ENCODE measurements around the gene USP9Y. TPM values are rescaled to one million over a fixed set of nuclear protein-coding genes. Genes with fewer than 3 reads are reported as not detected.

Gene USP9Y
- polyA plus RNA-seq, 1 donor (not counting 4 experiments of a cell fraction or from before 2014, with no cell fraction given) = not detected

DNA sequence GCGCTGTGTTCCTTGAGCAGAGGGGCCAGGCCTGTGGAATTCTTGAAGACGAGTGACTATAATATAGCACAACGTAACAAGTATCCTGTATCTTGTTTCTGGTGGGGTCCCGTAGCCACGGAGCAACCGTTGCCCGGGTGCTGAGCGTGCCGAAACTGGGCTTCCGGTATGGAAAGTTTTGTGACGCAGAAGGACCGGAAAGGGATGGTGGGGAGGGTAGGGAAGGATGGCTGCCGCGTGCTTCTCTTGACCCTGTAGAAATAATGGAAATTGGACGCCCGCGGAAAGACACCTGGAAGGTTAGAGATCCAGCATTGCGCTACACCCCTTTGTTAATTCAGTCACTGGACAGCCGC lies 204.5 kb downstream of the USP9Y start:
- Histone ChIP-seq H3K9me3 (ENCODE audit: control insufficient read depth, low read depth, low read length) (no peaks in the 10 kb centered on the region), H4K20me1 (ENCODE audit: control insufficient read depth, extremely low read depth, insufficient read depth, low read length) (no peaks in the 10 kb centered on the region), H3K27ac (ENCODE audit: control insufficient read depth, insufficient read depth, low read length) (no peak overlapping the region), H3K9me1 (ENCODE audit: control insufficient read depth, extremely low read depth, insufficient read depth, low read length) (no peaks in the 10 kb centered on the region), H3K4me1 (ENCODE audit: control insufficient read depth, extremely low read depth, insufficient read depth, low read length) (no peaks in the 10 kb centered on the region), H3K4me2 (ENCODE audit: control insufficient read depth, extremely low read depth, insufficient read depth, low read depth, low read length) (no peak overlapping the region), H3K79me2 (ENCODE audit: control insufficient read depth, insufficient read depth, low read length) (no peaks in the 10 kb centered on the region), H2AFZ (ENCODE audit: control insufficient read depth, low read length) (no peak overlapping the region), H3K27me3 (ENCODE audit: control insufficient read depth, extremely low read depth, insufficient read depth, low read length) (no peaks in the 10 kb centered on the region), H3K4me3 (ENCODE audit: control insufficient read depth in 2 of 3, extremely low read depth in 1 of 3, insufficient read depth in 2 of 3, low read depth in 1 of 3, low read length in 3 of 3) (no peak overlapping the region), H3K9ac (ENCODE audit: control insufficient read depth, extremely low read depth, insufficient read depth, low read length) (no peak overlapping the region), H3K36me3 (ENCODE audit: control insufficient read depth in 2 of 2, extremely low read depth in 1 of 2, insufficient read depth in 2 of 2, low read length in 2 of 2) (no peaks in the 10 kb centered on the region)
- TF ChIP-seq, protein P1, sequence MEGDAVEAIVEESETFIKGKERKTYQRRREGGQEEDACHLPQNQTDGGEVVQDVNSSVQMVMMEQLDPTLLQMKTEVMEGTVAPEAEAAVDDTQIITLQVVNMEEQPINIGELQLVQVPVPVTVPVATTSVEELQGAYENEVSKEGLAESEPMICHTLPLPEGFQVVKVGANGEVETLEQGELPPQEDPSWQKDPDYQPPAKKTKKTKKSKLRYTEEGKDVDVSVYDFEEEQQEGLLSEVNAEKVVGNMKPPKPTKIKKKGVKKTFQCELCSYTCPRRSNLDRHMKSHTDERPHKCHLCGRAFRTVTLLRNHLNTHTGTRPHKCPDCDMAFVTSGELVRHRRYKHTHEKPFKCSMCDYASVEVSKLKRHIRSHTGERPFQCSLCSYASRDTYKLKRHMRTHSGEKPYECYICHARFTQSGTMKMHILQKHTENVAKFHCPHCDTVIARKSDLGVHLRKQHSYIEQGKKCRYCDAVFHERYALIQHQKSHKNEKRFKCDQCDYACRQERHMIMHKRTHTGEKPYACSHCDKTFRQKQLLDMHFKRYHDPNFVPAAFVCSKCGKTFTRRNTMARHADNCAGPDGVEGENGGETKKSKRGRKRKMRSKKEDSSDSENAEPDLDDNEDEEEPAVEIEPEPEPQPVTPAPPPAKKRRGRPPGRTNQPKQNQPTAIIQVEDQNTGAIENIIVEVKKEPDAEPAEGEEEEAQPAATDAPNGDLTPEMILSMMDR (optimal IDR thresholded peaks at IDR 0.05 in 1 of 3, IDR thresholded peaks at IDR 0.05 in 1 of 3, conservative IDR thresholded peaks at IDR 0.05 in 1 of 3; ENCODE audit: extremely low read depth in 1 of 3, insufficient read depth in 2 of 3, low read length in 3 of 3) = no peak
- TF ChIP-seq EZH2 (IDR thresholded peaks at IDR 0.05; ENCODE audit: low read length) = no peak
- no peak for DNase-seq (ENCODE audit: low read depth, low spot score)
- dilution Hi-C loops (cut with MboI; ENCODE audit: extremely low pct_ligation_motif_present, low sequenced_read_pairs) = no loop called here
- no peak for FAIRE-seq

DNA sequence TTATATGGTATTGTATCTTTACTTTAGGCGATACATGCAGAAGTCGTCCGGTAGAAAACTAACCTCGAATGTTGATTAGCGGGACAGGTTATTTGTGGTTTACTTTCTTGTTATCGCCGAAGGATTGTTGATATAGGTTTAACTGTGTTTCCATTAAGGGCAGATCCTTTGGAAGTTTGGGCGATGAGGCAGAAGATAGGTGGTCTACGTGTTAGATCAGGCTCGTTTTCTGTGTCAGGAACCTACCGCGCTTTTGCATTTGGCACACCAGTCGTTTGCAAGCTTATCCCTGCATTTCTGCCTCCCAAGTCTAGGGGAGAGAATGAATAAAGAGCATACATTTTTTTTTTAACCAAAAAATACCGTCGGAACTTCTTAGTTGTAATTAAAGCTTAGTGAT lies 204.9 kb downstream of the USP9Y start:
- no peak overlapping the region for H3K9ac ChIP-seq (ENCODE audit: control insufficient read depth, extremely low read depth, insufficient read depth, low read length)
- no peaks in the 10 kb centered on the region for H3K36me3 ChIP-seq (ENCODE audit: control insufficient read depth in 2 of 2, extremely low read depth in 1 of 2, insufficient read depth in 2 of 2, low read length in 2 of 2)
- H2AFZ ChIP-seq (ENCODE audit: control insufficient read depth, low read length) = no peak overlapping the region
- no peak for DNase-seq (ENCODE audit: low read depth, low spot score)
- no peaks in the 10 kb centered on the region for H3K9me1 ChIP-seq (ENCODE audit: control insufficient read depth, extremely low read depth, insufficient read depth, low read length)
- H3K4me1 ChIP-seq (ENCODE audit: control insufficient read depth, extremely low read depth, insufficient read depth, low read length) = no peaks in the 10 kb centered on the region
- no peak overlapping the region for H3K4me3 ChIP-seq (ENCODE audit: control insufficient read depth in 2 of 3, extremely low read depth in 1 of 3, insufficient read depth in 2 of 3, low read depth in 1 of 3, low read length in 3 of 3)
- no peak for FAIRE-seq
- TF ChIP-seq, protein P1 (optimal IDR thresholded peaks at IDR 0.05 in 1 of 3, IDR thresholded peaks at IDR 0.05 in 1 of 3, conservative IDR thresholded peaks at IDR 0.05 in 1 of 3; ENCODE audit: extremely low read depth in 1 of 3, insufficient read depth in 2 of 3, low read length in 3 of 3) = no peak
- no peak for TF ChIP-seq EZH2 (IDR thresholded peaks at IDR 0.05; ENCODE audit: low read length)
- H3K4me2 ChIP-seq (ENCODE audit: control insufficient read depth, extremely low read depth, insufficient read depth, low read depth, low read length) = no peak overlapping the region
- H3K79me2 ChIP-seq (ENCODE audit: control insufficient read depth, insufficient read depth, low read length) = no peaks in the 10 kb centered on the region
- dilution Hi-C loops (cut with MboI; ENCODE audit: extremely low pct_ligation_motif_present, low sequenced_read_pairs) = no loop called here
- no peak overlapping the region for H3K27ac ChIP-seq (ENCODE audit: control insufficient read depth, insufficient read depth, low read length)
- H3K9me3 ChIP-seq (ENCODE audit: control insufficient read depth, low read depth, low read length) = no peaks in the 10 kb centered on the region
- no peaks in the 10 kb centered on the region for H4K20me1 ChIP-seq (ENCODE audit: control insufficient read depth, extremely low read depth, insufficient read depth, low read length)
- no peaks in the 10 kb centered on the region for H3K27me3 ChIP-seq (ENCODE audit: control insufficient read depth, extremely low read depth, insufficient read depth, low read length)

Other genes starting within 250 kb of the USP9Y start
- not detected in 3 replicates for gene DDX3Y, start 203.6 kb downstream of the USP9Y start, polyA plus RNA-seq